EH (cell line): ENCODE measurements around the gene PDE11A.

Experiments used
- DNase-seq: peaks from one replicate; pipeline ENCODE4 v3.0.0-alpha.2; 2015; ENCODE audit warnings: low read depth

PDE11A gene

DNA sequence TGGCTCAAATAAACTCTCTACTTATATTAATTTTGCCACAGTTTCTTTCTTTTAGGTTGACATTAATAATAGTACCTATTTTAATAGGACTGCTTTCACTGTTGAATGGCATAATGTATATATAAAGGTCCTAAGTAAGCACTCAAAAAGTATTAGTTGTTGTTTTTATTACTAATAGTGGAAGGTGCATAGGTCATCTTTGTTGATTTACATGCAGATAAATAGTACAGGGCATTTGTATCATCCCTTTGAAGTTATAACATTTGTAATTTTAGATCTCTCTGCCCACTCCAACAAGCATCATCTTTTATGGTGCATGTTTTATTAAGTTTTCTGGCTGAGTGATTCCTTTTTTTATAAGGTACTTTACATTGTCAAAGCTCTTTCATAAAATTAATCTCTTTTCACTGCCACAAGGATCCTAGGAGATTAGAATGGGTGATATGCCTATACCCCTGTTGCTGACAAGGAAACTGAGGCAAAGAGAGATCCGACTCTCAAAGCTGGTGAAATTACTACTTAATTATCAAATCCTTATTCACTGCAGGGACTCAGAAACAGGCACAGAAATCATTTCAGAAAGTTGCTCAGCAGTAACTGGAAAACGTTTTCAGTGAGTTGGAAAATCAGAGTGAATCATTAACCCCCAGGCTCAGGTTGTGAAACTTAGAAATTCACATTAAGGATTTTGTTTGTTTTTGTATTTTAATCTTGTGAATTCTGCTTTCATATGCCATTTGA lies 380.4 kb downstream of the PDE11A start:
- DNase-seq, result no peak

- no peak for DNase-seq
Measured at GRCh38 chr2:177691177-177691576, 381.4 kb downstream of the PDE11A start.

DNA sequence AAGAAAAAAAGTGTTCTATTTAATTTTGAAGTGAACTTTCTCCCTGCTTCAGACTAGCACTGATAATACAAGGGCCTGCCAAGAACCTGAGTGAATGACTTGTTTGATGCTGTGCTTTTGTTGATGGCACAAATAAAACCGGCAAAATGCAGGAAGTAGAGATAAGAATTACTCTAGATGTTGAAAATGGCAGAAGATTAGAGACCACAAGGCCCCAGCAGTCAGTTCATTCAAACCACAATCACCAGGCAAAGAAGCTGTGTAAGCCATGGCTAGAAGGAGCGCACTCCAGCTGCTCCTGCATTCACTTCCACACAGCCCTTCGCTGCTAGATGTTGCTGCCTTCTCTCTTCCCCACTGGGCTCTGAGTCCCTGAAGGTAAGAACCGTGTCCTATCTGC lies 383.0 kb downstream of the PDE11A start:
- DNase-seq, result no peak

DNA sequence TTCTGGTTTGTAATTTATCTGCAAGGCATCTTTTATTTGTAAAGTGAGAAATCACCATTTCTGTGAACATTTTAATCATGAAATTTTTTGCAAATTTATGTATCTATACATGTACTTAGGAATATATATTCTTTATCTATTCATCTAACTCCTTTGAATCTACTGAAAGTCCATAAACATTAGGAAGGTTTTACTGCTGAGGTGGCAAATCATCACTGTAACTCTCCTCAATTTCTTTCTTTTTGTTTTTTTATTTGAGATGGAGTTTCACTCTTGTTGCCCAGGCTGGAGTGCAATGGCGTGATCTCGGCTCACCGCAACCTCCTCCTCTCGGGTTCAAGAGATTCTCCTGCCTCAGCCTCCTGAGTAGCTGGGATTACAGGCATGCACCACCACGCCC lies 383.7 kb downstream of the PDE11A start:
- no peak for DNase-seq

GRCh38 chr2:177683661-177684069 lies 388.9 kb downstream of the PDE11A start:
- no peak for DNase-seq

- DNase-seq, result no peak
Measured at GRCh38 chr2:177682836-177683660, 389.5 kb downstream of the PDE11A start.

- no peak for DNase-seq
Measured at GRCh38 chr2:177682006-177682405, 390.6 kb downstream of the PDE11A start.

DNA sequence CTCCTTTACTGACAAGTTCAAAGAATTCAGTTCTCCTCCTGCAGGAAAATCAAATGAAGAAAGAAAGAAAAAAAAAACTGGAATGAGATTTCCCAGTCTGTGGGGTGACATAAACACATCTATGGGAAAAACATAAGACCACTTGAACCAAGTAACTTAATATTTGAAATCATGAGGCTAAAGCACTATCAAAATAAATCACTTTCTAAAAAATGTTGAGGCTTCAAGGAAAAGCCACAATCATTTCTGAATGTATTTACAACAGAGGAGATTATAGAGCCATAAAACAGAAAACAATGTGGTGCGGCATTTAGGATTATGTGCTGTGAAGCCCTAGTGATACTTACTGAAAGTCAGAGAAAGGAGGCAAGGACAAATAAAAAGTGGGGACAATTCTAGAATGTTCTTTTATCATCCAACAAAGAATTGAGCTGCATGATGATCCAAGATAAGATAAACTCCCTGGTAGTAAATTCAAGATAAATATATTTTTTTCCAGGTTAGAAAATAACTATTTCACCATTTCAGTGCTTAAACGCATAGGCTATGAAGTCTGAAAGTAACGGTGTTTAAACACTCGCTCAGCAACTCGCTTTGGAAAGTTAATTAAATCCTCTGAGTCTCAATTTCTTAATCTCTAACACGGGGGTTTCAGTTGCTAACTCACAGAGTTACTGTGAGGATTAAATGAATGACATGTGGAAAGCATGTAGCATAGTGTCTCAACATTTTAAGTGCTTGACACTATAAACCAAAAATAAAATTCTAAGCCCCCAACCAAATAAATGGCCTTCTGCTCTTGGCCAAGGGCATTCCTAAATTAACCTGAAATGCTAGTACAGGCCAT lies 391.5 kb downstream of the PDE11A start:
- no peak for DNase-seq

DNA sequence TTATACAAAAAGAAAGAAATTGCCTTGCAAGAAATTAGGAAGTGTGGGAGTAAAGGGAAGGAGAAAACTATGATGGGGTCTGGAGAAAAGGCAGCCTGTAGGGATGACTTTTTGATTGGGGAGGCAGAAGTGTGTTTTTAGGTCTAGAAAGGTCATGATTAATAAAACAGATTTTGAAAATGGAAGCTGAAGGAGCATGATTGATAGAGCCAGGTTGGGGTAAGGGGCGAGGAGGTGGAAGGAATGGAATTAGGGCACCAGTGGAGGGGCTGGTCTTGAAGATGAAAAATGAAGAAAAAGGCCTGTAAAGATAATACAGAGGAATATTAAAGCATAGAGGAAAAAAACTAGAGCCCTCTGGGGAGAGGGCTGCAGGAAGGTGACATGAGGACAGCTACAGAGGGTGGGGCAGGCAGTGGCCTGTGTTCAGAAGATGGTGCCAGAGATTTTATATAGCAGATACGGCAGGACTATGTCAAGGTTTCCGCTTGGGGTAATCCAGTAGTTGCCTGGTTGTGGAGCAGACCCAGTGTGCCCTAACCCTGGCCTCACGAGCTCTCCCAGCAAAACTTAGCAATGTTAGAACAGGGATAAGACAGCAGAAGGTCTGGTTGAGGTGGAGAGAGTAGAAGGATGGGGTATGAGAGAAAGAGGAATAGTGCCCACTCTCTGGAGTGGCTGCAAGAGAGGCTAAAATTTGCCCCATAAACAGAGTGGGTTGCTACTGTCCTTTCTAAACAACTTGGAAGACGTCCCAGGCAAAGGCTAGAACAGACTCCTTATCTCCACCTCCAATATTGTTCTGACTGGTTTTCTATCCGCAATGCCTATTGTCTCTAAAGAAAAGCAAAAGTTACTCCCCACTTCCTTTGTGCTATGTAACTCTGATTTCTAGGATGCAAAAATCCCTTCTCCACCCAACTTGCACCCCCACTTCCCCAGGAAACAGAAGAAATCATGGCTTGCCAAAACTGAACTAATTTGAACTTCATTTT lies 392.7 kb downstream of the PDE11A start:
- DNase-seq, result no peak

GRCh38 chr2:177678939-177679338 lies 393.6 kb downstream of the PDE11A start:
- no peak for DNase-seq

DNA sequence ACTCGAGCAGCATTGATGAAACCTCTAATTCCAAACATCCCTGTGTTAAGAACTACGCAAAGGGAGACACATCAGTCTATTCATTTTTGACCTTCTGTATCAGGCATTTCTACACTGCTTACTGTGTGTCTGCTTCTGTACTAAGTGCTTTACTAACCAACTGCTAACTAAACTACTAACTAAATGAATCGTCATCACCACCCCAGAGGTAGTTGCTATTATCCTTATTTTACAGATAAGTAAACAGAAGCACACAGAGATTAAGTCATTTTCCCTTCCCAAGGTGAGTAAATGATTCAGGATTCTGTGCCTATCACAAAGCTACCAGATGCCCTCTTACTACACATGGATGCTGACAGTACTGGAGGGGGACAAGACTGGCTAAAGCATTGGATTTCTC lies 395.9 kb downstream of the PDE11A start:
- DNase-seq, result no peak

DNA sequence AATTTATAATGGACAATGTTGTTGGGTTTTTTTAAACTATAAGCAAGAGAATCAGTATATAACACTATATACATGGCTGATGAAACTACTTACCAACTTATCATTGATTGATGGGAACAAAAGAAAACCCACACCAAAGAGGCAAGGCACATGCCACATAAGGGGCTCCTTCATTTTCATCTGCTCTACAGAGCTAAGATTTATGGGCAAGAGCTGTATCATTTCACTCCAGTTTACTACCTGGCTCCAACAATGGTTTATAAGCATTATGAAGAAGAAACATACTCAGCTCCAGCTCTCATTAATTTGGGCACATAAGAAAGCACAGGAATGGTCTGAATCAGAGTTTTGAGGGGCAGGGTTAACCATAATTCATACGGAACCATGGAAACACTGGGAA lies 396.8 kb downstream of the PDE11A start:
- no peak for DNase-seq

DNA sequence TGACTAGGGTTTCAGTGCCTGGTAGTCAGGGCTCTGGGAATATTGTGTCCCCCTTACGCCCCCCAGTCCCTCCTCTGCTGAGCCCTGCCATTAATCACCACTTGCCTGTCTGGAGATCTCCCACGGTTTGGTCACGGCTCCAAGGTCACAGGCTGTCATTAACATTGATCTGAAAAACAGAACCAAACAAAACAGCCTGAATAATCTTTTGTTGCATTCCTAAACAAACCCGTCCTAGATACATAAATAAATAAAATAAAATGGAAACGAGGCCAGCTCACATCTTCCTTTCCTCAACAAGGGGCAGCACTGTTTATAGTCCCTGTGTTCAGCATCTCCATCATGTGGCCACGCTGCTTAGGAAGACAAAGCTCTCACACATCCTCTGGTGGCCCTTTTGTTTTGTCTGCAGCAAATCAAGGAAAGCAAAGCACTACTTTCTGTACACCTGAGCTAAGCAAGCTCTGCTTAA lies 397.2 kb downstream of the PDE11A start:
- DNase-seq, result no peak

- DNase-seq, result no peak
Measured at GRCh38 chr2:177673602-177674595, 398.7 kb downstream of the PDE11A start.

DNA sequence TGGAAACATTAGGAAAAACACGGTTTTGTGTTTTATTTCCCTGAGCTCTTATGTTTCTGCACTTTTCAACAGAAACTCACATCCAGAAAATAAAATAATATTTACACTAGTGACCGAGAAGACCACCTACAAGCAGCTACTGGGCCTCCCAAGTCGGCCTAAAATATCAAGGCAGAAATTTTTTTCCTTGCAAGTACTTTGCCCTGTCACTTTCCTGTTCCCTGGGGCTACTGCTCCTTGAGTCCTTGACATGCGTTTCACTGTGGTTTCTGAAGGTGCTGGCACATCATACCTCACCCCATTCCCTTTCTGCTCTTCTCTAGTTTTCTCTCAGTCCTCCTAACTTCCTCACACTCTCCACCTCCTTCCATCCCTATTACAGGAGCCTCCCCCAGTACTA lies 400.9 kb downstream of the PDE11A start:
- DNase-seq, result no peak

- DNase-seq, result no peak
Measured at GRCh38 chr2:177670791-177671535, 401.6 kb downstream of the PDE11A start.

DNA sequence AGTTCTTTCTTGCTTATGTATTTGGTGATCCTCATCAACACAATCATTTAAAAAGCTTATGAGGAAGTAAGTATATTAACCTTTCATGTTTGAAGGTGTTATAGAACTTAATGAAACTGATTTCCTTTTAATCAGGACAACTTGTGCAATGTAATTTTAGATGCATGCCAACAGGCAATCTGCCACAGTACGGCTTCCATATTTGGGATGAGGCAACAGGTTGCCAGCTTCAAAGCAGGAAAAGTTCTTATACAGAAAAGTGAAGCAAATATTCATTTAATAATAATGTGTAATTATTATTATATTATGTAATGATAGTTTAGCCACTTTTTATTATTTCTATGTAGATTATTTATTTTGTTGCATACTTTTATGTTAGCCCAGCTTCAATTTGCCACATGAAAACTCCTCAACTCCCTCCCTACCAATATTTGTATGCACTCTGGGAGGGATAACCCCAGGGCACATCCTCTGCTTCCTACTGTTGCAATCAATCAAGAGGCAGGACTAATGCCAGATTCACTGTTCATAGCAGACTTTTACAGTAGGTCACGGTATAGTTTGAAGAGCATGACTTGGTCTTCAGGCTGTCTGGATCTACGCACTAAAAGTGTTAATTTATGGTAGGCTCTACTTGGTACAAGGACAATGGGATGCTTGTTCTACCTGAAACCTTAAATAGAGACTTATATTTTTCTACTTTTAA lies 402.8 kb downstream of the PDE11A start:
- DNase-seq, result no peak

- no peak for DNase-seq
Measured at GRCh38 chr2:177669201-177669600, 403.4 kb downstream of the PDE11A start.

DNA sequence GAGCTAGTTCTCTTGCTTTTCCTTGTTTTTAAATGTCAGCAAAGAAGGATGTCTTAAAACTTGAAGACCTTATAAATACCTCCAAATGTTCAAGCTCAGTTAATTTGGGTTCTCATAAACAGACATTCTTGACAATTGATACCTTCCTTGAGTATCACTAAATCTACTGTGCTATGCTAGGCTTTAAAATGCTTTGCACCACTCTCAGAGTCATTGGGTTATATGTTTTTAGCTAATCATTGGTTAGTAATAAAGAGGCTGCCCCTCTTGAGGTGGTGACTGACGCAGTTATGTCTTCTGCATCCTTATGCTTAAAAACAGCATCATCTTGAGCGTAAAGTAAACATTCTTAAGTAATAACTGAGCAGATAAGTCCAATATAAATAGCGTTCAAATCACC lies 404.0 kb downstream of the PDE11A start:
- DNase-seq, result no peak
